Measurements from ENCODE around the gene NR6A1.

NR6A1 gene

GRCh38 chr9:124675261-124676158 is 95.6 kb downstream of the NR6A1 start:
- no peak for DNase-seq
- Histone ChIP-seq H3K36me3 (no peaks in the 10 kb centered on the region; the same call in 1 of the 2 replicates), H3K4me3 (ENCODE audit: low read depth, low read length) (no peak overlapping the region), H3K27me3 (no peaks in the 10 kb centered on the region), H3K9me3 (no peaks in the 10 kb centered on the region), H3K4me1 (no peaks in the 10 kb centered on the region)
- TF ChIP-seq CTCF (IDR thresholded peaks at IDR 0.05; ENCODE audit: low read depth, low read length), result no peak; the same call in 1 of the 2 replicates

GRCh38 chr9:124674651-124675050 is 96.5 kb downstream of the NR6A1 start:
- Histone ChIP-seq H3K27me3 (no peaks in the 10 kb centered on the region), H3K4me3 (ENCODE audit: low read depth, low read length) (no peak overlapping the region), H3K36me3 (no peaks in the 10 kb centered on the region; the same call in 1 of the 2 replicates), H3K9me3 (no peaks in the 10 kb centered on the region), H3K4me1 (no peaks in the 10 kb centered on the region)
- DNase-seq, result no peak
- TF ChIP-seq CTCF (IDR thresholded peaks at IDR 0.05; ENCODE audit: low read depth, low read length), result no peak

- H3K36me3 ChIP-seq, result no peaks in the 10 kb centered on the region; the same call in 1 of the 2 replicates
Observed at GRCh38 chr9:124673063-124673462, 98.0 kb downstream of the NR6A1 start.

GRCh38 chr9:124671861-124672260 is 99.2 kb downstream of the NR6A1 start:
- Histone ChIP-seq H3K27me3 (no peaks in the 10 kb centered on the region), H3K4me1 (no peaks in the 10 kb centered on the region), H3K9me3 (no peaks in the 10 kb centered on the region), H3K4me3 (ENCODE audit: low read depth, low read length) (no peak overlapping the region), H3K36me3 (no peaks in the 10 kb centered on the region; the same call in 1 of the 2 replicates)
- TF ChIP-seq CTCF (IDR thresholded peaks at IDR 0.05; ENCODE audit: low read depth, low read length), result no peak
- no peak for DNase-seq

More at GRCh38 chr9:124673063-124673462, 98.0 kb downstream of the NR6A1 start:
- H3K4me1 ChIP-seq, result no peaks in the 10 kb centered on the region
- no peak overlapping the region for H3K4me3 ChIP-seq (ENCODE audit: low read depth, low read length)
- no peaks in the 10 kb centered on the region for H3K27me3 ChIP-seq
- no peak for TF ChIP-seq CTCF (IDR thresholded peaks at IDR 0.05; ENCODE audit: low read depth, low read length)
- DNase-seq, result no peak
- H3K9me3 ChIP-seq, result no peaks in the 10 kb centered on the region

- H3K27me3 ChIP-seq, result no peaks in the 10 kb centered on the region
- H3K9me3 ChIP-seq, result no peaks in the 10 kb centered on the region
- H3K4me1 ChIP-seq, result peaks cover 4% of the 10 kb centered on the region; the same call in 1 of the 2 replicates
- no peak for TF ChIP-seq CTCF (IDR thresholded peaks at IDR 0.05; ENCODE audit: low read depth, low read length)
- no peaks in the 10 kb centered on the region; the same call in 1 of the 2 replicates for H3K36me3 ChIP-seq
- H3K4me3 ChIP-seq (ENCODE audit: low read depth, low read length), result no peak overlapping the region
- DNase-seq, result no peak
Observed at GRCh38 chr9:124666642-124667041, 104.5 kb downstream of the NR6A1 start.
